ENCODE measurements around the gene PCDHB9. TPM values are rescaled to one million over a fixed set of nuclear protein-coding genes. Genes with fewer than 3 reads are reported as not detected.
"Not testable (repeated sequence)": the region's sequence is repeated elsewhere in the genome, so short reads cannot be mapped to it uniquely, and the experiment has no call there.

PCDHB9 gene
- polyA plus RNA-seq (2012; ENCODE audit: insufficient read depth, insufficient read length, low read depth): 11.3 TPM

GRCh38 chr5:141186897-141187512 lies at the start of gene PCDHB9:
TSS of gene PCDHB9 (plus strand) at chr5:141187161. CDS start at chr5:141187319, 158 bp downstream.
- peak; percentile 62 for TF ChIP-seq CTCF (IDR thresholded peaks at IDR 0.05; ENCODE audit: low read depth, low read length)
- peak; percentile 42 for DNase-seq
- Histone ChIP-seq H3K36me3 (peaks cover 9% of the 10 kb centered on the region; the same call in 1 of the 2 replicates), H3K4me1 (no peaks in the 10 kb centered on the region), H3K27me3 (no peaks in the 10 kb centered on the region), H3K9me3 (no peaks in the 10 kb centered on the region; the same call in 1 of the 2 replicates), H3K4me3 (ENCODE audit: low read depth, low read length) (no peak within 1 kb of the TSS)

GRCh38 chr5:141137346-141137745 lies 49.6 kb upstream of the PCDHB9 start:
- H3K27me3 ChIP-seq; H3K9me3 ChIP-seq; H3K4me3 ChIP-seq (ENCODE audit: low read depth, low read length); DNase-seq; H3K4me1 ChIP-seq; H3K36me3 ChIP-seq: not testable (repeated sequence)

GRCh38 chr5:141149812-141150211 lies 37.1 kb upstream of the PCDHB9 start, which contains the start of gene PCDHB6:
TSS of gene PCDHB6 (plus strand) at chr5:141150057. CDS start at chr5:141150258, 201 bp downstream.
- H3K36me3 ChIP-seq: no peaks in the 10 kb centered on the region
- DNase-seq: peak; percentile 66
- H3K4me1 ChIP-seq: no peaks in the 10 kb centered on the region
- TF ChIP-seq CTCF (IDR thresholded peaks at IDR 0.05; ENCODE audit: low read depth, low read length): peak; percentile 67
- H3K27me3 ChIP-seq: peaks cover 4% of the 10 kb centered on the region
- H3K9me3 ChIP-seq: no peaks in the 10 kb centered on the region
- H3K4me3 ChIP-seq (ENCODE audit: low read depth, low read length): peak within 1 kb of the TSS; percentile 50

GRCh38 chr5:141150224-141150992 lies 36.6 kb upstream of the PCDHB9 start:
- Histone ChIP-seq H3K4me3 (ENCODE audit: low read depth, low read length) (peak overlapping the region; percentile 50), H3K9me3 (no peaks in the 10 kb centered on the region), H3K4me1 (no peaks in the 10 kb centered on the region), H3K27me3 (peaks cover 4% of the 10 kb centered on the region), H3K36me3 (no peaks in the 10 kb centered on the region)
- no peak for TF ChIP-seq CTCF (IDR thresholded peaks at IDR 0.05; ENCODE audit: low read depth, low read length)
- no peak for DNase-seq

GRCh38 chr5:141150993-141151325 lies 36.0 kb upstream of the PCDHB9 start:
- Histone ChIP-seq H3K36me3 (no peaks in the 10 kb centered on the region), H3K4me1 (no peaks in the 10 kb centered on the region)

GRCh38 chr5:141151632-141152031 lies 35.3 kb upstream of the PCDHB9 start:
- not testable (repeated sequence) for H3K9me3 ChIP-seq

More at GRCh38 chr5:141150993-141151325, 36.0 kb upstream of the PCDHB9 start:
- H3K4me3 ChIP-seq (ENCODE audit: low read depth, low read length): no peak overlapping the region
- no peak for TF ChIP-seq CTCF (IDR thresholded peaks at IDR 0.05; ENCODE audit: low read depth, low read length)
- peaks cover 4% of the 10 kb centered on the region for H3K27me3 ChIP-seq
- no peak for DNase-seq
- H3K9me3 ChIP-seq: no peaks in the 10 kb centered on the region

GRCh38 chr5:141152096-141152495 lies 34.9 kb upstream of the PCDHB9 start:
- H3K4me3 ChIP-seq (ENCODE audit: low read depth, low read length); DNase-seq; H3K27me3 ChIP-seq; H3K9me3 ChIP-seq; H3K4me1 ChIP-seq; H3K36me3 ChIP-seq: not testable (repeated sequence)

More at GRCh38 chr5:141151632-141152031, 35.3 kb upstream of the PCDHB9 start:
- DNase-seq; H3K36me3 ChIP-seq; H3K4me1 ChIP-seq; H3K4me3 ChIP-seq (ENCODE audit: low read depth, low read length); H3K27me3 ChIP-seq: not testable (repeated sequence)
